HG03196 (cell line): ENCODE data around the gene MAP2K5.

ENCODE experiments used
- ATAC-seq: cut with Tn5 transposase; IDR thresholded peaks from one replicate; pipeline ENCODE4 v1.9.1; 2021; ENCODE audit not compliant: unreplicated experiment

Gene MAP2K5

GRCh38 chr15:67542420-67543347, at the start of gene MAP2K5:
Gene MAP2K5, plus strand, starts transcription at chr15:67542703. Its CDS starts 633 bp downstream, at chr15:67543336.
- ATAC-seq: peak; percentile 38

DNA sequence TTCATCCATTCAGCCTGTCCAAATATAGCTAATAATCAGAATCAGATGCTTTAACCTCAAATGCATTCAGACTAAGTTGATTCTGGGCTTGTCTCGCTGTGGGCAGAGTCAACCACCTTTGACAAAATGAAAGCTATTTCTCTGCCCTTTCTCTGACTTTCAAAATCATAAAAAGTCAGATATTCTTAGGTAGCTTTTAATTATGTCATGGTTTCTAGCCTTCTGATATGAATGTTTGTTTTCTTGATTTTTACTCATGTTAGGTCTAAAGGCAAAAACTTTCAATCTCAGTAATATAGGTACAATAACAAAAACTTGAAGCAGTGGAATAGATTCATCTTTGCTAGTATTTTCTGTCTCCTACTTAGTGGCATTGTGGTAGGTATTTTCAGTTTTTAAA, 46.9 kb upstream of the MAP2K5 start:
- ATAC-seq: no peak

- ATAC-seq: no peak
These were observed 41.2 kb upstream of the MAP2K5 start for GRCh38 chr15:67501177-67501835.

DNA sequence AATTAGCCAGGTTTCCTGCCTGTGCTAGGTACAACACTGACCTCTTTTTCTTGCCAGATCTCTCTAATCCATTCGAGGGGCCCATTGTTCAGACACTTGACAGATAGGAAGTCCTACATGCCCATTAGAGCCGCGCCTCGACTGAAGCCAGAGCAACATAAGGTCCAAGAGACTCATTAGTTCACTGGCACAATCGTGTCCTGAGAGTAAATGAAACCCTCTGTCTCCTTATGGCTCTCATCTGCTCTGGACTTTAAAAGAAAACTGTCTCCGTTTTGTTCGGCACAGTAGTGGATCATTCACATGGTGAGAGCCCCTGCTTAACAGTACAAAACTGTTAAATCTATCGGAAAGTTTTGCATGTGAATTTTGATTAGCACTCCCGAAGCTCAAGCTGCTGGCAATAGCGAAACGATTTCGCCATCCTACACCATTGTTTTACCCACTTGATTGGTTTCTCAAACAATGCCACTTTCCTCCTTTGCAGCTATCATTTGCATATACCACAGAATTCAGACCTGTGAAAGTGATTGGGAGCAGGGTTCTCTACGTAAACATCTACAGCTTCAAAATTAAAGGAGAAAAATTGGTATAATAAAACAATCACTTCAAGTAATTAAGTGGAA, 40.6 kb upstream of the MAP2K5 start:
- no peak for ATAC-seq

- no peak for ATAC-seq
These were observed 38.4 kb upstream of the MAP2K5 start for GRCh38 chr15:67504056-67504455.

GRCh38 chr15:67504796-67505195, 37.7 kb upstream of the MAP2K5 start:
- ATAC-seq: no peak

GRCh38 chr15:67505675-67506572, 36.6 kb upstream of the MAP2K5 start:
- no peak for ATAC-seq

DNA sequence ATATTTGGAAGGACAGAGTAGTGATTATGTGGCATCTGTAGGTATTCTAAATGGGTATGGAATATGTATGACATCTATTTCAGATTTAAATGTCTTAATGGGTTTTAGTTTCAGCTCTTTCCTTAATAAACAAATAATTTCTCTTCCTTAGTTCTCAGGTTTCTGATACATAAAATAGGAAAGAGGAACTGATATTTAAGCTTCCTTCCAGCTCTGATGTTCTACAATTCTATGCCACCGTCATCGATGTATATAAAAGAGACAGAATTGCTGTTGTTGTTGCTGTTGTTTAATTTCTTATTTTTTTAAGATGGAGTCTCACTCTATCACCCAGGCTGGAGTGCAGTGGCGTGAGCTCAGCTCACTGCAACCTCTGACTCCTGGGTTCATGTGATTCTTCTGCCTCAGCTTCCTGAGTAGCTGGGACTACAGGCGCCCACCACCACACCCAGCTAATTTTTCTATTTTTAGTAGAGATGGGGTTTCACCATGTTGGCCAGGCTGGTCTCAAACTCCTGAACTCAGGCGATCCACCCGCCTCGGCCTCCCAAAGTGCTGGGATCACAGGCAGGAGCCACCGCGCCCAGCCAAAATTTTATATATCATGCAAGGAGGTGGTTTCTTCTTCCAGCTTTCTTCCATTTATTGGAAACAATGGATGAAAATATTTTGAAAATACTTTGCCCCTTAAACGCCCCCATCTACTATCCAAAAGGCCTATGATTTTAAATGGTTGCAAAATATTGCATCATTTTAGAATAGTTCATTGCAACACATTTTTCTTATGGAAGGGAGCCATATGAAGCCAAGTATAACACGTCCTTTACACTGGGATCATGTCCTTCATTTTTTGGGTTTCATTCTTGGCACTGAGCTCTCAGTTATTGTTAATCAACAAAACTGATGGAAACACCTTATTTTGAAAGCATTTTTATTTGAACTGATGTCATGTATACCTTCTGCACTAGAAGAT, 35.4 kb upstream of the MAP2K5 start:
- ATAC-seq: no peak

DNA sequence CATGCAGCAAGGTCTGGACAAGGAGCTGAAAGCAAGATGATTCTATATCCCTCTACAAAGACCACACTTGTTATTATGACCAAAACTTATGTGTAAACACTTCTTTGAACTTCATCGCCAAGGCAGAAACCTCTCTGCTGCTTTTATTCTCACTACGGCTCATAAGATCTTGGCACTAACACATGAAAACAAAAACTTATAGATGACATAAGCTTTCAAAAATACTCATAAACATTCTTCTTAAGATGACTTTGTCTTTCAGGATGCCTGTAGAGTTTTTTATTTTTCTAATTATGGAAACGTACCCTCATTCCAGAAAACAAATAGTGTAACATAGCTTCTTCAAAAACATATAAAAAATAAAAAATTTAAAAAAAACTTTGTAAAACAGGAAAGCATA, 34.1 kb upstream of the MAP2K5 start:
- ATAC-seq: no peak

DNA sequence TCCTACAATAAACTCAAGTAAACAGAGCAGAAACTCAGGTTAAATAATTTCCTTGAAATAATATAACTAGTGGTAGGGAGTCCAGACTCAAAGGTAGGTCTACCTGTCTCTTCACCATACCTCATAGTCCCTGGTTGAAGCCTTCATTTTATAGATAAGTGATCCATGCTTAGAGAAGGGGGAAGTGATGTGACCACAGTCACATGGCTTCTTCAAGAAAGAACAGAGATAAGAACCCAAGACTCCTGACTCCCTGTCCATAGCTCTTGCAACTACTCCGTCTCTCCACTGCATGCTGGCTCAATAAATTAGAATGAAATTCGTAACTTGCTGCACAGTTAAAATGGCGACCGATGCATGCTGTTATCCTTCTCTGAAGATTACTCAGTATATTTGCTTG, 32.6 kb upstream of the MAP2K5 start:
- no peak for ATAC-seq

DNA sequence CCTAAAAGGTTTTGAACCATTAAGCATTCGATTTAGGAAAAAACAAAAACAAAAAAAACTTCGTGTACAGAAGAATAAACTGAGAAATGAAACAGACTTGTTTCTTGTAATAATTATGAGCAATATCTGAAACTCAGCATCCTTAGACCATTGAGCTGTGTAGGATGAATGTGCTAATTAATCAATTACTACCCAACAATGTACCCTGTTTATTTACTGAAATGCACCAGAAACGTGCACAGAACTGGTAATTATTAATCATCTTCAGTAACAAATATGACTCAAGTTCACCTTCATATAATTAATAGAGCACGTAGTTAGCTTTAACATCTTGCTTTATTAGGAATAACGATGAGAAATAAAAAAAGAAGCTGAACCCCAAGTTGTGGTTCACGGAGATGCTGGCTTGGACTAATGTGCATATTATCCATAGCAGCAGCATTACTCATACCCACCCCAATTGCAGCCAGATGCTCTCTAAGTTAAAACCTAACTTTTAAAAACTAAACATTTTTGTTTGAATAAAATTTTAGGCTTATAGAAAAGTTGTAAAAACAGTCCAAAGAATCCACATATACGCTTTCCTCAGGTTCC, 31.8 kb upstream of the MAP2K5 start:
- no peak for ATAC-seq

DNA sequence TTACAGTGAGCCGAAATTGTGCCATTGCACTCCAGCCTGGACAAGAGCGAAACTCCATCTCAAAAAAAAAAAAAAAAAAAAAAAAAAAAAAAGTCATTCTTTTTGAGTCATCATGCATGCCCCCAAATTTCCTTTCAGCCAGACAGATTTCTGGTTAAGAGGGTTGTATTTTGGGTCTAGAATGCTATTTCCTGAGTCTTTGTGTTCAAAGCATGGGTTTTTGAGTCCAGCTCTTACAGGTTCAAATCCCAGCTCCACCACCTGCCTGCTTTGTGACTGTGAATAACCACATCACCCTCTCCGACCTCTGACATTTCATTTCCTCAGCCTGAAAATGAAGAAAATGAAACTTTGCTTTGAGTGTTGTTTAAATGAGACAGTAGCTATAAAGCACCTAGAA, 30.9 kb upstream of the MAP2K5 start:
- ATAC-seq: no peak

- ATAC-seq: no peak
These were observed 30.4 kb upstream of the MAP2K5 start for GRCh38 chr15:67512140-67512539.

GRCh38 chr15:67512933-67513714, 29.4 kb upstream of the MAP2K5 start:
- ATAC-seq: no peak

- ATAC-seq: no peak
These were observed 27.4 kb upstream of the MAP2K5 start for GRCh38 chr15:67515090-67515489.

DNA sequence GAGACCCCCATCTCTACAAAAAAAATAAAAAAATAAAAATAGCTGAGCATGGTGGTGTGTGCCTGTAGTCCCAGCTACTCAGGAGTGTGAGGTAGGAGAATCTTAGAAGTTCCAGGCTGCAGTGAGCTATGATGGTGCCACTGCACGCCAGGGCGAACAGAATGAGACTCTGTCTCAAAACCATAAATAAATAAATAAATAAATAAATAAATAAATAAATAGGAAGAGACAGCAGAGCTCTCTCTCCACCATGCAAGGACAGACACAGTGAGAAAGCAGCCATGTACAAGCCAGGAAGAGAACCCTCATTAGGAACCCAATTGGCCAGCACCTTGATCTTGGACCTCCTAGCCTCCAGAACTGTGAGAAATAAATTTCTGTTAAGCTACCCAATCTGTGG, 26.9 kb upstream of the MAP2K5 start:
- ATAC-seq: no peak

DNA sequence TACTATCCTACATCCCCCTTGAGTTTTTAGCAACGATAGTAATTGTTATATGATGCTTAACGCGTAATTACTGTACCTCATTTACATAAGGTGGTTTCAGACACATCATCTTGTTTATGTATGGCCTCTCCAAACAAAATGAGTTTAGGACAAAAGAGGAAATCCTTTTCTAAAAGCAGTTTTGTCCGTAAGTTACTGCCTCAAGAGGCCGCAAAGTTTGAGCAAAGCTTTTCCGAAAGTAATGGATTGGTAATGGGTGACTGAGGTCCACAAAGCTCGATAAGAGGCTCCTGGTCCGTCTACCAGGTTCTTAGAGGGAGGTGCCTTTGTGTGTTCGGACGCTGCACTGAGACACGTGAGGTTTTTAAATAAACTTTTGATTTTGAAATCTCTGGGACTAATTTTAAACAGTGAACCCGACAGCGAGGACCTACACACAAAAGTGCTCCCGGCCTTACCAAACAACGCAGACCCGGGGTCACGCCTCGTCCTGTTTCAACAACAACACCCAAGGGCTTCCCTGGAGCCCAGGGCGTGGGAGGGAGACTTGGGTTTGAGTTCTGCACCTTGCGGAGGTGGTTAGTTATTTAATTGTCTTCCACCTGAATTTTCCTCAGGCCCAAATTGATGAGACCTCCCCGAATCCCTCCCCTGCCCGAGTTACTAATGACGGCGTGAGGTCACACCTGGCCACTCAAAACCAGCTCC, 22.0 kb upstream of the MAP2K5 start:
- ATAC-seq: no peak
